NCI-H1092 (cell line): ENCODE measurements around the gene TMEM238.
"Not testable (repeated sequence)": the region's sequence is repeated elsewhere in the genome, so short reads cannot be mapped to it uniquely, and the experiment has no call there.

ENCODE experiments used
- DNase-seq: peaks from one replicate; lab custom pipeline; 2025; lab: John Stamatoyannopoulos, UW

Gene TMEM238

GRCh38 chr19:55339889-55340783 lies 44.0 kb downstream of the TMEM238 start:
- DNase-seq = no peak

GRCh38 chr19:55339105-55339888 lies 44.8 kb downstream of the TMEM238 start, which contains the start of gene KMT5C:
KMT5C (plus strand) TSS chr19:55339876; CDS start chr19:55341937, 2,061 bp downstream.
- peak; percentile 99 for DNase-seq

GRCh38 chr19:55336101-55336500 lies 48.0 kb downstream of the TMEM238 start:
- no peak for DNase-seq

- DNase-seq = no peak
Observed at GRCh38 chr19:55333870-55334269, 50.2 kb downstream of the TMEM238 start.

GRCh38 chr19:55329791-55330190 lies 54.3 kb downstream of the TMEM238 start:
- not testable (repeated sequence) for DNase-seq
